ENCODE measurements around the gene NUP58.

NUP58 gene

GRCh38 chr13:25281193-25281934, 20.1 kb upstream of the NUP58 start:
- no peak for TF ChIP-seq Cebpa-rat (IDR thresholded peaks at IDR 0.05)
- Histone ChIP-seq H3K27me3 (no peaks in the 10 kb centered on the region), H3K4me2 (peak overlapping the region; percentile 21), H3K4me3 (no peak overlapping the region), H3K4me1 (peaks cover 29% of the 10 kb centered on the region), H3K36me3 (0 out of 2 replicates have a peak, but pooled peaks cover 9% of the 10 kb centered on the region), H3K27ac (no peak overlapping the region), H3K9ac (0 out of 2 replicates have a peak overlapping the region, but pooled peaks have one; percentile 1), H4K20me1 (peaks cover 43% of the 10 kb centered on the region), H3K9me3 (no peaks in the 10 kb centered on the region)

- TF ChIP-seq Cebpa-rat (IDR thresholded peaks at IDR 0.05) = no peak
- no peaks in the 10 kb centered on the region for H3K9me3 ChIP-seq
- no peak overlapping the region for H3K9ac ChIP-seq
- no peak overlapping the region for H3K27ac ChIP-seq
- H3K4me1 ChIP-seq = peaks cover 29% of the 10 kb centered on the region
- H3K36me3 ChIP-seq = 0 out of 2 replicates have a peak, but pooled peaks cover 9% of the 10 kb centered on the region
- peak overlapping the region; percentile 21 for H3K4me2 ChIP-seq
- no peak overlapping the region for H3K4me3 ChIP-seq
- H3K27me3 ChIP-seq = no peaks in the 10 kb centered on the region
- peaks cover 38% of the 10 kb centered on the region for H4K20me1 ChIP-seq
Measured at GRCh38 chr13:25281935-25282332, 19.5 kb upstream of the NUP58 start.

GRCh38 chr13:25286308-25286968, 15.0 kb upstream of the NUP58 start:
- Histone ChIP-seq H3K27me3 (no peaks in the 10 kb centered on the region), H3K9ac (peak overlapping the region; percentile 93), H3K4me3 (peak overlapping the region; percentile 95), H3K36me3 (no peaks in the 10 kb centered on the region), H3K4me1 (peaks cover 28% of the 10 kb centered on the region), H3K9me3 (no peaks in the 10 kb centered on the region), H3K4me2 (peak overlapping the region; percentile 80), H3K27ac (peak overlapping the region; percentile 91), H4K20me1 (peaks cover 11% of the 10 kb centered on the region; the same call in 1 of the 2 replicates)
- no peak for TF ChIP-seq Cebpa-rat (IDR thresholded peaks at IDR 0.05)

GRCh38 chr13:25286969-25287961, 14.2 kb upstream of the NUP58 start, which contains the start of gene MTMR6:
TSS of gene MTMR6 (minus strand) at chr13:25287488. CDS start at chr13:25287247, 241 bp downstream.
- Histone ChIP-seq H3K4me3 (peak within 1 kb of the TSS; percentile 95), H3K27ac (peak within 1 kb of the TSS; percentile 91), H3K4me2 (peak within 1 kb of the TSS; percentile 80), H3K9me3 (no peaks in the 10 kb centered on the region), H3K4me1 (peaks cover 26% of the 10 kb centered on the region), H3K9ac (peak within 1 kb of the TSS; percentile 93), H3K27me3 (no peaks in the 10 kb centered on the region), H4K20me1 (peaks cover 3% of the 10 kb centered on the region; the same call in 1 of the 2 replicates), H3K36me3 (no peaks in the 10 kb centered on the region)
- no peak for TF ChIP-seq Cebpa-rat (IDR thresholded peaks at IDR 0.05)

GRCh38 chr13:25288966-25289365, 12.5 kb upstream of the NUP58 start:
- TF ChIP-seq Cebpa-rat (IDR thresholded peaks at IDR 0.05) = no peak
- no peaks in the 10 kb centered on the region for H4K20me1 ChIP-seq
- no peaks in the 10 kb centered on the region for H3K27me3 ChIP-seq
- no peak overlapping the region for H3K27ac ChIP-seq
- no peaks in the 10 kb centered on the region for H3K36me3 ChIP-seq
- no peak overlapping the region for H3K4me2 ChIP-seq
- H3K9ac ChIP-seq = no peak overlapping the region
- H3K4me3 ChIP-seq = no peak overlapping the region
- peaks cover 29% of the 10 kb centered on the region for H3K4me1 ChIP-seq
- no peaks in the 10 kb centered on the region for H3K9me3 ChIP-seq

GRCh38 chr13:25291691-25292090, 9.7 kb upstream of the NUP58 start:
- no peak for TF ChIP-seq Cebpa-rat (IDR thresholded peaks at IDR 0.05)
- no peaks in the 10 kb centered on the region for H3K9me3 ChIP-seq

GRCh38 chr13:25292301-25292700, 9.1 kb upstream of the NUP58 start:
- Histone ChIP-seq H3K27me3 (no peaks in the 10 kb centered on the region), H3K9ac (no peak overlapping the region; the same call in 1 of the 2 replicates), H4K20me1 (no peaks in the 10 kb centered on the region), H3K4me3 (no peak overlapping the region), H3K9me3 (no peaks in the 10 kb centered on the region), H3K4me1 (peaks cover 16% of the 10 kb centered on the region), H3K4me2 (peak overlapping the region; percentile 45), H3K27ac (no peak overlapping the region), H3K36me3 (no peaks in the 10 kb centered on the region)
- no peak for TF ChIP-seq Cebpa-rat (IDR thresholded peaks at IDR 0.05)

More at GRCh38 chr13:25291691-25292090, 9.7 kb upstream of the NUP58 start:
- H3K36me3 ChIP-seq = no peaks in the 10 kb centered on the region
- H3K4me2 ChIP-seq = peak overlapping the region; percentile 45; the same call in 1 of the 2 replicates
- H3K4me1 ChIP-seq = peaks cover 16% of the 10 kb centered on the region
- no peak overlapping the region for H3K4me3 ChIP-seq
- H3K27me3 ChIP-seq = no peaks in the 10 kb centered on the region
- H3K27ac ChIP-seq = no peak overlapping the region
- no peak overlapping the region for H3K9ac ChIP-seq
- H4K20me1 ChIP-seq = no peaks in the 10 kb centered on the region

GRCh38 chr13:25295228-25295627, 6.2 kb upstream of the NUP58 start:
- TF ChIP-seq Cebpa-rat (IDR thresholded peaks at IDR 0.05) = no peak
- Histone ChIP-seq H3K9me3 (0 out of 2 replicates have a peak, but pooled peaks cover under 1% of the 10 kb centered on the region), H3K9ac (no peak overlapping the region), H3K36me3 (no peaks in the 10 kb centered on the region), H4K20me1 (no peaks in the 10 kb centered on the region), H3K4me1 (peaks cover 11% of the 10 kb centered on the region), H3K4me2 (no peak overlapping the region), H3K27me3 (no peaks in the 10 kb centered on the region), H3K4me3 (no peak overlapping the region), H3K27ac (no peak overlapping the region)

GRCh38 chr13:25295701-25296100, 5.7 kb upstream of the NUP58 start:
- H3K27ac ChIP-seq = no peak overlapping the region
- no peaks in the 10 kb centered on the region for H3K27me3 ChIP-seq
- H3K4me2 ChIP-seq = no peak overlapping the region
- no peak for TF ChIP-seq Cebpa-rat (IDR thresholded peaks at IDR 0.05)
- H3K9ac ChIP-seq = no peak overlapping the region
- peaks cover 5% of the 10 kb centered on the region; the same call in 1 of the 2 replicates for H3K9me3 ChIP-seq
- no peaks in the 10 kb centered on the region for H3K36me3 ChIP-seq
- H3K4me1 ChIP-seq = peaks cover 12% of the 10 kb centered on the region
- H3K4me3 ChIP-seq = no peak overlapping the region
- no peaks in the 10 kb centered on the region for H4K20me1 ChIP-seq

Measured in BLaER1 (cell line).